ENCODE measurements around the gene DAZAP1. TPM values are rescaled to one million over a fixed set of nuclear protein-coding genes. Genes with fewer than 3 reads are reported as not detected.

DAZAP1 gene
- total RNA-seq, 1 experiment from 2014 or later, result 229 TPM

GRCh38 chr19:1422943-1423342 lies 15.6 kb downstream of the DAZAP1 start:
- BruUV-seq (replicated peaks), result no TSS peak
- peaks cover 96% of the 10 kb centered on the region for H3K36me3 ChIP-seq (ENCODE audit: insufficient read depth, low read length, poor library complexity, severe bottlenecking)

GRCh38 chr19:1423436-1424191 lies 16.2 kb downstream of the DAZAP1 start:
- Histone ChIP-seq H3K4me1 (ENCODE audit: insufficient read depth, low read length, poor library complexity, severe bottlenecking) (no peaks in the 10 kb centered on the region), H3K27ac (ENCODE audit: low read depth, low read length, poor library complexity, severe bottlenecking) (no peak overlapping the region), H3K36me3 (ENCODE audit: insufficient read depth, low read length, poor library complexity, severe bottlenecking) (peaks cover 96% of the 10 kb centered on the region), H3K27me3 (replicated peaks; ENCODE audit: insufficient read depth, low read depth, low read length, poor library complexity) (no peaks in the 10 kb centered on the region), H3K9me3 (ENCODE audit: low read depth, low read length, poor library complexity, severe bottlenecking) (no peaks in the 10 kb centered on the region), H3K4me3 (ENCODE audit: low read depth, low read length, poor library complexity, severe bottlenecking) (no peak overlapping the region)
- DNase-seq (ENCODE audit: low spot score), result no peak
- CTCF ChIA-PET, result no interaction called here
- no peak for TF ChIP-seq EZH2 (IDR thresholded peaks at IDR 0.05; ENCODE audit: borderline replicate concordance, low read depth, low read length, poor library complexity, severe bottlenecking)
- no peak for TF ChIP-seq CTCF (conservative IDR thresholded peaks at IDR 0.05; ENCODE audit: low read depth, low read length)
- POLR2A ChIA-PET (ENCODE audit: low non-redundant PET), result no interaction called here
- BruUV-seq (replicated peaks), result no TSS peak
- intact Hi-C loops (cut with micrococcal nuclease; ENCODE audit: unreplicated experiment), result no loop called here

More at GRCh38 chr19:1422943-1423342, 15.6 kb downstream of the DAZAP1 start:
- Histone ChIP-seq H3K9me3 (ENCODE audit: low read depth, low read length, poor library complexity, severe bottlenecking) (no peaks in the 10 kb centered on the region), H3K27ac (ENCODE audit: low read depth, low read length, poor library complexity, severe bottlenecking) (no peak overlapping the region), H3K4me3 (ENCODE audit: low read depth, low read length, poor library complexity, severe bottlenecking) (no peak overlapping the region), H3K4me1 (ENCODE audit: insufficient read depth, low read length, poor library complexity, severe bottlenecking) (no peaks in the 10 kb centered on the region), H3K27me3 (replicated peaks; ENCODE audit: insufficient read depth, low read depth, low read length, poor library complexity) (no peaks in the 10 kb centered on the region)
- intact Hi-C loops (cut with micrococcal nuclease; ENCODE audit: unreplicated experiment), result no loop called here
- ChIA-PET CTCF (no interaction called here), POLR2A (ENCODE audit: low non-redundant PET) (no interaction called here)
- no peak for DNase-seq (ENCODE audit: low spot score)
- TF ChIP-seq EZH2 (IDR thresholded peaks at IDR 0.05; ENCODE audit: borderline replicate concordance, low read depth, low read length, poor library complexity, severe bottlenecking) (no peak), CTCF (conservative IDR thresholded peaks at IDR 0.05; ENCODE audit: low read depth, low read length) (no peak)

- no peak for TF ChIP-seq EZH2 (IDR thresholded peaks at IDR 0.05; ENCODE audit: borderline replicate concordance, low read depth, low read length, poor library complexity, severe bottlenecking)
- no peak for TF ChIP-seq CTCF (conservative IDR thresholded peaks at IDR 0.05; ENCODE audit: low read depth, low read length)
- H3K36me3 ChIP-seq (ENCODE audit: insufficient read depth, low read length, poor library complexity, severe bottlenecking), result peaks cover 96% of the 10 kb centered on the region
- no peak for DNase-seq (ENCODE audit: low spot score)
- intact Hi-C loops (cut with micrococcal nuclease; ENCODE audit: unreplicated experiment), result no loop called here
- no TSS peak for BruUV-seq (replicated peaks)
- ChIA-PET POLR2A (ENCODE audit: low non-redundant PET) (no interaction called here), CTCF (no interaction called here)
- no peaks in the 10 kb centered on the region for H3K9me3 ChIP-seq (ENCODE audit: low read depth, low read length, poor library complexity, severe bottlenecking)
- H3K27ac ChIP-seq (ENCODE audit: low read depth, low read length, poor library complexity, severe bottlenecking), result no peak overlapping the region
- no peaks in the 10 kb centered on the region for H3K27me3 ChIP-seq (replicated peaks; ENCODE audit: insufficient read depth, low read depth, low read length, poor library complexity)
- no peaks in the 10 kb centered on the region for H3K4me1 ChIP-seq (ENCODE audit: insufficient read depth, low read length, poor library complexity, severe bottlenecking)
- H3K4me3 ChIP-seq (ENCODE audit: low read depth, low read length, poor library complexity, severe bottlenecking), result no peak overlapping the region
Observed at GRCh38 chr19:1424192-1424955, 17.0 kb downstream of the DAZAP1 start.
